CD4-positive, alpha-beta T cell treated with Interleukin-21 for 1 hour (primary cell): Measurements from ENCODE around the gene KCNK18.

Source experiments
- DNase-seq: peaks from one replicate; pipeline ENCODE4 v3.0.0-alpha.2; 2020

The KCNK18 gene

DNA sequence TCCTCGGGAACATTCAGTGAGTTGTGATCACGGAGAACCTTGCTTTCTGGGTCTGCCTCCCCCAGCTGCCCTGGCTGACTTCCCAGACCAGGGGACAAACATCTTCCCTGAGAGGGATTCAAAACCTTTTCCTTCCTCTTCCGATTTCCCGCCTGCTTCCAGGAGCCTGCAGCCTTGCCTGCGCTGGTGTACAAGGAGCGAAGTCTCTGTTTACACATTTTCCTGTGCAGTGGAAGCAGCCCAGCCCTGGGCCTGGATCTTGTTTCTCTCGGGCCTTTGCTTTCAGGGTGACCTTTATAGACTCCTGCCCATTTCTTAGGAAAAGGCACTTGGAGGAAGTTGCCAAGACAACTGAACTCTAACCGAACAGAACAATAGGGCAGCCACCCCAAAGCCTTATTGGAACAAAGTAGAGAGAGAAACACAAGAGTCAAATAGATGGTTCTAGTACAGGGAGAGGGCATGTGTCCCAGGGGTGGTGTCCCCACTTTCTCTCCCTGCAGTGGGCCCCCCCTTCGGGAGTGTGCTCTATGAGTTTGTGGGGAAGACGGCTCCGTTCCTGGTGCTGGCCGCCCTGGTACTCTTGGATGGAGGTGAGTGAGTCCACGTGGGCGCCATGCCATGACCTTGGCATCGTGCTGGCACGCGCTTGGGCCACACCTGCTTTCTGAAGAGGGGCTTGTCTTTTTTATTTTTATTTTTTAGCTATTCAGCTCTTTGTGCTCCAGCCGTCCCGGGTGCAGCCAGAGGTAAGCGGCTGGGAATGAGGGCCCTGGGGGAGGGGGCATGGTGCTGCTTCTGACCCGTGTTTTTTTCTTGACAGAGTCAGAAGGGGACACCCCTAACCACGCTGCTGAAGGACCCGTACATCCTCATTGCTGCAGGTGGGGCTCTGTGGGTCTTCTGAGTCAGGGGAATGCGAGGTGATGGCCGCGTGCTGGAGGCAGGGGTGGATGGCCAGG lies 57.8 kb downstream of the KCNK18 start:
- DNase-seq: no peak

GRCh38 chr10:117255835-117256460 lies 58.7 kb downstream of the KCNK18 start:
- no peak for DNase-seq

DNA sequence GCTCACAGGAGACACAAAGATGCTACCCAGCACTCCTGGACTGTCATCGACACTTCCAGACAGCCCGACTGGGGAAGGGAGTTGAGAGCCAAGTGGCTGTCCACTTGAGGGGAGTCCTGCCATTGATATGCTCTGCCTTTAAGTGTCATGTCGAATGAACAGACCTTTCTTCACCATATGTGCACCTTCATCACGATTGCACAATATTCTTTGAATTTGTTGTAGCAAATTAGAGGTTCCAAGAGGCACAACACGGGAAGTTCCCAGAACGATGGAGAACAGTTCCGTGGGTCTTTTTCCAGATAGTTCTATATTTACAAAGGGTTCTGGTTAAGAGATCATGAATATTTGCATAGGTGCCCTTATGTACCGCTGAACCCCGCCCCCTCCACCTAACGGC lies 59.6 kb downstream of the KCNK18 start:
- no peak for DNase-seq

- no peak for DNase-seq
Observed at GRCh38 chr10:117257721-117258120, 60.4 kb downstream of the KCNK18 start.

DNA sequence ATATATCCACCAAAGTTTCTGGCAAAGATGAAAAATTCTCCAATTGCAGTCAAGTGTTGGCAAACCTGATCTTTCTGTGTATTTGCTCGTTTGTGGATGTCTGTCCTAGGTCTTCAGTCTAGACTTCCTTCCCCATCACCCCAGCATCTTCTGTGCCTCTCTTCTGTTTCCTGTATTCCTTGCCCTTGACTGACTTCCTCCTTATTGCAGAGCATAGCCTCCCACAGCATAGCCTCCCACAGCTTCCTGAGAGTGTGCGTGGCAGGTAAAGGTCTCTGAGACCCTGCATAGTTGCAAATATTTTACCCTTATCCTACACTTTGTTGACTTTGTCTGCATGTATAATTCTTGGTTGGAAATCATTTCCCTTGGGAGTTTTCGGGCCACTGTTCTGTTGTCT lies 62.0 kb downstream of the KCNK18 start:
- DNase-seq: no peak
